T-cell (primary cell): Measurements from ENCODE around the gene MAB21L4. TPM values are rescaled to one million over a fixed set of nuclear protein-coding genes. Genes with fewer than 3 reads are reported as not detected.
A peak's percentile ranks its signal among the peaks of the same experiment; 100 is the strongest.

ENCODE experiments used
- ATAC-seq, 4 experiments: fragments of 200-7000 bp in 3 of 4; fragments of 150-1000 bp in 1 of 4; cut with Tn5 transposase; replicated peaks in 1 of 4; 1 replicate in 3 of 4; 2 replicates in 1 of 4; pipeline ENCODE4 v1.10.0; 2021; ENCODE audit warnings: moderate library complexity in 3 of 4, mild to moderate bottlenecking in 2 of 4, moderate number of reproducible peaks in 1 of 4
- CTCF ChIA-PET, 2 donors: fragments of 300-600 bp; sonication (Branson Sonifier 250); formaldehyde crosslinking; loops; one replicate each; lab custom pipeline; 2022; ENCODE audit warnings: antibody characterized with exemption in 2 of 2; lab: Charles Lee
- POLR2A ChIA-PET, 2 donors: fragments of 300-600 bp; sonication (Branson Sonifier 250); formaldehyde crosslinking; loops; one replicate each; lab custom pipeline; 2022; ENCODE audit warnings: antibody characterized with exemption in 2 of 2; lab: Charles Lee
- DNase-seq, 35 experiments: peaks; one replicate each; pipeline versions ENCODE4 v3.0.0 to v3.0.0-alpha.2; 2013 to 2023
- H3K27ac ChIP-seq: one replicate; pipeline ENCODE4 v1.5.1; 2013; ENCODE audit warnings: low read length
- H3K27me3 ChIP-seq, 2 experiments: replicated peaks in 1 of 2; 1 replicate in 1 of 2; 2 replicates in 1 of 2; pipeline versions ENCODE4 v1.6.1 to v1.7.0; 2013; ENCODE audit warnings: low read length in 1 of 2, mixed read lengths in 1 of 2; ENCODE audit not compliant: control insufficient read depth in 2 of 2, insufficient read depth in 2 of 2; ENCODE audit errors: extremely low read depth in 1 of 2
- H3K36me3 ChIP-seq, 2 donors: 1 replicate in 1 of 2; 2 replicates in 1 of 2; pipeline versions ENCODE4 v1.6.1 to v1.7.0; 2013; ENCODE audit warnings: low read length in 1 of 2; ENCODE audit not compliant: control insufficient read depth in 2 of 2, insufficient read depth in 1 of 2; ENCODE audit errors: extremely low read depth in 1 of 2
- H3K4me1 ChIP-seq, 2 experiments: 1 replicate in 1 of 2; 2 replicates in 1 of 2; pipeline versions ENCODE4 v1.6.1 to v1.7.0; 2013; ENCODE audit warnings: low read length in 2 of 2, mixed read lengths in 1 of 2; ENCODE audit not compliant: insufficient read depth in 2 of 2, control insufficient read depth in 1 of 2; ENCODE audit errors: extremely low read depth in 1 of 2
- H3K4me3 ChIP-seq, 2 donors: 1 replicate in 1 of 2; 2 replicates in 1 of 2; pipeline versions ENCODE4 v1.5.1 to v1.7.0; 2013; ENCODE audit warnings: mild to moderate bottlenecking in 2 of 2, low read length in 1 of 2, moderate library complexity in 1 of 2; ENCODE audit not compliant: control insufficient read depth in 1 of 2; ENCODE audit errors: extremely low read depth in 1 of 2
- H3K9me3 ChIP-seq: 2 replicates; pipeline ENCODE4 v1.7.0; 2013
- H3K27ac Mint-ChIP-seq, 2 donors: one replicate each; pipeline ENCODE4 v1.8.0; 2020 to 2021; ENCODE audit warnings: mild to moderate bottlenecking in 2 of 2, mixed read lengths in 2 of 2
- H3K27me3 Mint-ChIP-seq, 2 donors: one replicate each; pipeline ENCODE4 v1.8.0; 2021 to 2022; ENCODE audit warnings: mixed read lengths in 2 of 2
- H3K36me3 Mint-ChIP-seq: one replicate; pipeline ENCODE4 v1.8.0; 2021; ENCODE audit warnings: mixed read lengths
- H3K4me1 Mint-ChIP-seq, 3 donors: one replicate each; pipeline ENCODE4 v1.8.0; 2020 to 2022; ENCODE audit warnings: mixed read lengths in 3 of 3, mild to moderate bottlenecking in 1 of 3
- H3K4me3 Mint-ChIP-seq, 3 donors: one replicate each; pipeline ENCODE4 v1.8.0; 2020 to 2022; ENCODE audit warnings: mild to moderate bottlenecking in 3 of 3, mixed read lengths in 3 of 3, moderate library complexity in 3 of 3
- H3K9me3 Mint-ChIP-seq, 3 donors: one replicate each; pipeline ENCODE4 v1.8.0; 2020 to 2022; ENCODE audit warnings: mixed read lengths in 3 of 3
- WGBS: methylation state at CpG from one replicate; pipeline ENCODE4 v1.1.5; 2013; ENCODE audit warnings: missing lambda C conversion rate; ENCODE audit not compliant: insufficient coverage; 5-methylcytosine and 5-hydroxymethylcytosine counted together
- total RNA-seq, 35 experiments: library from RNA in 6 of 35; stranded (reverse) in 6 of 35; fragments of 120-200 nt in 1 of 35; gene quantifications; one replicate each; pipeline versions ENCODE4 v1.2.1 to v1.2.4 and lab custom pipeline; 2013 to 2026

MAB21L4 gene
- total RNA-seq, 5 donors from 2014 or later (not counting 1 experiment from before 2014, with no cell fraction given): not detected

- Mint-ChIP-seq H3K27ac (no peak overlapping the region), H3K4me1 (no peaks in the 10 kb centered on the region), H3K36me3 (peaks cover 4% of the 10 kb centered on the region), H3K4me3 (no peak overlapping the region), H3K9me3 (peaks cover 0 to 10% (median 8%) of the 10 kb centered on the region in 3 donors), H3K27me3 (peaks cover 0 to 9% of the 10 kb centered on the region in 2 donors)
- H3K9me3 ChIP-seq: no peaks in the 10 kb centered on the region
- no peak overlapping the region for H3K4me3 ChIP-seq
- peaks cover 0 to 42% of the 10 kb centered on the region in 2 experiments for H3K27me3 ChIP-seq
- ATAC-seq: no peak
- no peaks in the 10 kb centered on the region for H3K36me3 ChIP-seq
- no peaks in the 10 kb centered on the region for H3K4me1 ChIP-seq
- WGBS: 87% methylated on average over 6 of the region's 8 CpGs
- POLR2A ChIA-PET: no interaction called here
- DNase-seq: no peak
- no peak overlapping the region for H3K27ac ChIP-seq
- CTCF ChIA-PET: no interaction called here
Observed at GRCh38 chr2:240855670-240856069, 40.3 kb downstream of the MAB21L4 start.

GRCh38 chr2:240852671-240853314 is 43.2 kb downstream of the MAB21L4 start:
- no peak overlapping the region for H3K27ac Mint-ChIP-seq
- peaks cover 0 to 8% of the 10 kb centered on the region in 2 donors for H3K27me3 Mint-ChIP-seq
- Histone ChIP-seq H3K36me3 (no peaks in the 10 kb centered on the region), H3K27me3 (peaks cover 0 to 40% of the 10 kb centered on the region in 2 experiments), H3K9me3 (no peaks in the 10 kb centered on the region), H3K4me3 (no peak overlapping the region), H3K27ac (no peak overlapping the region), H3K4me1 (no peaks in the 10 kb centered on the region)
- 71% methylated on average over 15 of the region's 15 CpGs for WGBS
- POLR2A ChIA-PET: no interaction called here
- H3K4me3 Mint-ChIP-seq: no peak overlapping the region
- CTCF ChIA-PET: interaction anchor here in 1 of 2 donors (0.5 kb wide), 1 partner anchor 437 kb away, joined by 4 read pairs; no protein-coding TSS in a partner anchor
- H3K36me3 Mint-ChIP-seq: peaks cover 4% of the 10 kb centered on the region
- no peaks in the 10 kb centered on the region for H3K4me1 Mint-ChIP-seq
- ATAC-seq (no peak), DNase-seq (no peak)
- H3K9me3 Mint-ChIP-seq: peaks cover 0 to 10% (median 8%) of the 10 kb centered on the region in 3 donors

- Histone ChIP-seq H3K4me1 (no peaks in the 10 kb centered on the region), H3K27me3 (peaks cover 0 to 27% of the 10 kb centered on the region in 2 experiments), H3K4me3 (no peak overlapping the region), H3K27ac (no peak overlapping the region), H3K36me3 (no peaks in the 10 kb centered on the region), H3K9me3 (no peaks in the 10 kb centered on the region)
- ChIA-PET CTCF (interaction anchor here in 1 of 2 donors (0.6 kb wide), 1 partner anchor 428 kb away, joined by 3 read pairs; no protein-coding TSS in a partner anchor), POLR2A (no interaction called here)
- 44% methylated on average over 29 of the region's 33 CpGs for WGBS
- ATAC-seq (peak; percentile 81 to 98 (median 92)), DNase-seq (peak; percentile 45 to 89 (median 75))
- Mint-ChIP-seq H3K4me1 (no peaks in the 10 kb centered on the region), H3K27me3 (peaks cover 0 to 4% of the 10 kb centered on the region in 2 donors), H3K9me3 (peaks cover 0 to 10% (median 8%) of the 10 kb centered on the region in 3 donors), H3K27ac (no peak overlapping the region), H3K36me3 (peaks cover 4% of the 10 kb centered on the region), H3K4me3 (no peak overlapping the region)
Observed at GRCh38 chr2:240851078-240851991, 44.6 kb downstream of the MAB21L4 start.

- WGBS: 61% methylated on average over 11 of the region's 11 CpGs
- Histone ChIP-seq H3K27ac (no peak overlapping the region), H3K4me3 (no peak overlapping the region), H3K27me3 (peaks cover 0 to 24% of the 10 kb centered on the region in 2 experiments), H3K4me1 (no peaks in the 10 kb centered on the region), H3K36me3 (no peaks in the 10 kb centered on the region), H3K9me3 (no peaks in the 10 kb centered on the region)
- ChIA-PET CTCF (interaction anchor here in 1 of 2 donors (0.6 kb wide), 1 partner anchor 429 kb away, joined by 3 read pairs; no protein-coding TSS in a partner anchor), POLR2A (no interaction called here)
- no peak overlapping the region for H3K4me3 Mint-ChIP-seq
- DNase-seq (no peak), ATAC-seq (no peak)
- peaks cover 0 to 4% of the 10 kb centered on the region in 2 donors for H3K27me3 Mint-ChIP-seq
- H3K36me3 Mint-ChIP-seq: peaks cover 4% of the 10 kb centered on the region
- peaks cover 0 to 10% (median 8%) of the 10 kb centered on the region in 3 donors for H3K9me3 Mint-ChIP-seq
- no peaks in the 10 kb centered on the region for H3K4me1 Mint-ChIP-seq
- no peak overlapping the region for H3K27ac Mint-ChIP-seq
Observed at GRCh38 chr2:240850756-240851077, 45.2 kb downstream of the MAB21L4 start.

GRCh38 chr2:240850026-240850425 is 45.9 kb downstream of the MAB21L4 start:
- no peaks in the 10 kb centered on the region for H3K4me1 Mint-ChIP-seq
- no peak overlapping the region for H3K4me3 Mint-ChIP-seq
- Histone ChIP-seq H3K27ac (no peak overlapping the region), H3K27me3 (peaks cover 0 to 20% of the 10 kb centered on the region in 2 experiments), H3K4me3 (no peak overlapping the region), H3K4me1 (no peaks in the 10 kb centered on the region), H3K36me3 (no peaks in the 10 kb centered on the region), H3K9me3 (no peaks in the 10 kb centered on the region)
- peaks cover 4% of the 10 kb centered on the region for H3K36me3 Mint-ChIP-seq
- ATAC-seq: no peak
- peaks cover 0 to 4% of the 10 kb centered on the region in 2 donors for H3K27me3 Mint-ChIP-seq
- DNase-seq: no peak
- peaks cover 0 to 10% (median 8%) of the 10 kb centered on the region in 3 donors for H3K9me3 Mint-ChIP-seq
- CTCF ChIA-PET: no interaction called here
- POLR2A ChIA-PET: no interaction called here
- 83% methylated on average over 8 of the region's 11 CpGs for WGBS
- no peak overlapping the region for H3K27ac Mint-ChIP-seq

DNA sequence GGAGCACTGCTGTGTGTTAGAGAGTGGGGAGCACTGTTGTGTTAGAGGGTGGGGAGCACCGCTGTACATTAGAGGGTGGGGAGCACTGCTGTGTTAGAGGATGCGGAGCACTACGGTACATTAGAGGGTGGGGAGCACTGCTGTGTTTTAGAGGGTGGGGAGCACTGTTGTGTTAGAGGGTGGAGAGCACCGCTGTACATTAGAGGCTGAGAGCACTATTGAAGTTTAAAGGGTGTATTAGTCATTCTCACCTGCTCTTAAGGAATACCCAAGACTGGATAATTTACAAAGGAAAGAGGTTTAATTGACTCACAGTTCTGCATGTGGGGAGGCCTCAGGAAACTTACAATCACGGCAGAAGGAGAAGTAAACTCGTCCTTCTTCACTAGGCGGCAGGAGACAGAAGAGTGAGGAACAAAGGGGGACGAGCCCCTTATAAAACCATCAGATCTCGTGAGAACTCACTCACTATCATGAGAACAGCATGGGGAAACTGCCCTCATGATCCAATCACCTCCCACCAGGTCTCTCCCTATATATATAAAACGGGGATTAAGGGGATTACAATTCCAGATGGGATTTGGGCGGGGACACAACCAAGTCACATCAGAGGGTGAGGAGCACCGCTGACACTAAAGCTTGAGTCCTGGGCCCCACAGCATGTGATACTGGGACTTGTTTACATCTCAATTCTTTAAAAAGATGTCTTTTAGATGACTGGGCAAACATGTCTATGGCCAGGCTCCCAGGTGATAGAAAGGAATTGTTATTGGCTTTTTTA is 46.9 kb downstream of the MAB21L4 start:
- H3K4me3 ChIP-seq: no peak overlapping the region
- no peak overlapping the region for H3K27ac ChIP-seq
- peaks cover 0 to 16% of the 10 kb centered on the region in 2 experiments for H3K27me3 ChIP-seq
- peaks cover 0 to 4% of the 10 kb centered on the region in 2 donors for H3K27me3 Mint-ChIP-seq
- ChIA-PET POLR2A (no interaction called here), CTCF (no interaction called here)
- H3K4me1 ChIP-seq: no peaks in the 10 kb centered on the region
- H3K4me3 Mint-ChIP-seq: no peak overlapping the region
- H3K36me3 Mint-ChIP-seq: peaks cover under 1% of the 10 kb centered on the region
- ATAC-seq (no peak), DNase-seq (no peak)
- no peaks in the 10 kb centered on the region for H3K9me3 ChIP-seq
- no peaks in the 10 kb centered on the region for H3K4me1 Mint-ChIP-seq
- 95% methylated on average over 2 of the region's 12 CpGs for WGBS
- no peak overlapping the region for H3K27ac Mint-ChIP-seq
- no peaks in the 10 kb centered on the region for H3K36me3 ChIP-seq
- H3K9me3 Mint-ChIP-seq: peaks cover 0 to 1% (median 1%) of the 10 kb centered on the region in 3 donors
